HG03469 (cell line): ENCODE data around the gene STS.
"Not testable (repeated sequence)": the region's sequence is repeated elsewhere in the genome, so short reads cannot be mapped to it uniquely, and the experiment has no call there.

Source experiments
- ATAC-seq: cut with Tn5 transposase; IDR thresholded peaks from one replicate; pipeline ENCODE4 v1.9.1; 2021; ENCODE audit warnings: mild to moderate bottlenecking, moderate library complexity, moderate number of reproducible peaks; ENCODE audit not compliant: unreplicated experiment

The STS gene

GRCh38 chrX:7170898-7171297 is 23.4 kb downstream of the STS start:
- ATAC-seq = no peak

GRCh38 chrX:7178859-7179258 is 31.3 kb downstream of the STS start:
- not testable (repeated sequence) for ATAC-seq

- ATAC-seq = no peak
These were observed 31.9 kb downstream of the STS start for GRCh38 chrX:7179446-7179845.

GRCh38 chrX:7184816-7185215 is 37.3 kb downstream of the STS start:
- ATAC-seq = no peak

- ATAC-seq = no peak
These were observed 41.2 kb downstream of the STS start for GRCh38 chrX:7188672-7189071.

- ATAC-seq = no peak
These were observed 42.6 kb downstream of the STS start for GRCh38 chrX:7190157-7190556.

- no peak for ATAC-seq
These were observed 44.2 kb downstream of the STS start for GRCh38 chrX:7191681-7192110.

GRCh38 chrX:7192871-7193270 is 45.4 kb downstream of the STS start:
- no peak for ATAC-seq

GRCh38 chrX:7194606-7195005 is 47.1 kb downstream of the STS start:
- ATAC-seq = no peak
